DND-41 (cell line): ENCODE results near the gene GALNT18.

Experiments used
- ATAC-seq: fragments of 200-7000 bp; cut with Tn5 transposase; 3 replicates; pipeline ENCODE4 v1.9.1; 2021; ENCODE audit warnings: low read depth; ENCODE audit not compliant: insufficient read depth
- DNase-seq: peaks from one replicate; pipeline ENCODE4 v3.0.0-alpha.2; 2020
- H2AFZ ChIP-seq: 2 replicates; pipeline ENCODE4 v1.6.0; 2012; ENCODE audit warnings: low read depth, low read length
- H3K27ac ChIP-seq: 2 replicates; pipeline ENCODE4 v1.5.1; 2012; ENCODE audit warnings: low read length, inconsistent platforms
- H3K27me3 ChIP-seq: fragments of 200-600 bp; sonication (generic); 2 replicates; pipeline ENCODE4 v1.6.0; 2012; ENCODE audit warnings: low read length, mild to moderate bottlenecking, inconsistent platforms; ENCODE audit not compliant: insufficient read depth, poor library complexity
- H3K36me3 ChIP-seq: 2 replicates; pipeline ENCODE4 v1.5.1; 2012; ENCODE audit warnings: low read length, inconsistent platforms; ENCODE audit not compliant: insufficient read depth
- H3K4me1 ChIP-seq: 2 replicates; pipeline ENCODE4 v1.5.1; 2012; ENCODE audit warnings: mild to moderate bottlenecking, low read length; ENCODE audit not compliant: insufficient read depth
- H3K4me2 ChIP-seq: 2 replicates; pipeline ENCODE4 v1.6.0; 2012; ENCODE audit warnings: mild to moderate bottlenecking, moderate library complexity, low read length, inconsistent platforms; ENCODE audit not compliant: insufficient read depth
- H3K4me3 ChIP-seq, 2 experiments: fragments of 200-600 bp in 1 of 2; shearing (Covaris generic) in 1 of 2; 2 replicates each; pipeline ENCODE4 v1.5.1; 2012 to 2016; ENCODE audit warnings: inconsistent platforms in 2 of 2, low read length in 2 of 2, mild to moderate bottlenecking in 2 of 2, low read depth in 1 of 2, moderate library complexity in 1 of 2
- H3K79me2 ChIP-seq: 2 replicates; pipeline ENCODE4 v1.6.0; 2012; ENCODE audit warnings: low read length, inconsistent platforms; ENCODE audit not compliant: insufficient read depth
- H3K9ac ChIP-seq: 2 replicates; pipeline ENCODE4 v1.6.0; 2012; ENCODE audit warnings: low read depth, mild to moderate bottlenecking, inconsistent platforms, low read length, moderate library complexity
- H3K9me3 ChIP-seq: 2 replicates; pipeline ENCODE4 v1.5.1; 2012; ENCODE audit warnings: low read length, moderate library complexity, mild to moderate bottlenecking, inconsistent platforms; ENCODE audit not compliant: insufficient read depth, severe bottlenecking
- H4K20me1 ChIP-seq: 2 replicates; pipeline ENCODE4 v1.6.0; 2012; ENCODE audit warnings: low read length; ENCODE audit not compliant: insufficient read depth
- EZH2 ChIP-seq: IDR thresholded peaks from 3 replicates; pipeline ENCODE4 v1.6.1; 2012; ENCODE audit warnings: borderline replicate concordance, low read depth, mild to moderate bottlenecking, moderate library complexity, low read length, inconsistent platforms; ENCODE audit not compliant: severe bottlenecking
- TF ChIP-seq, protein P1 (sequence below): IDR thresholded peaks from 2 replicates; pipeline ENCODE4 v1.5.1; 2012; ENCODE audit warnings: borderline replicate concordance, low read length, moderate library complexity, mild to moderate bottlenecking; ENCODE audit not compliant: poor library complexity, severe bottlenecking; ENCODE audit errors: extremely low read depth

GALNT18 gene

DNA sequence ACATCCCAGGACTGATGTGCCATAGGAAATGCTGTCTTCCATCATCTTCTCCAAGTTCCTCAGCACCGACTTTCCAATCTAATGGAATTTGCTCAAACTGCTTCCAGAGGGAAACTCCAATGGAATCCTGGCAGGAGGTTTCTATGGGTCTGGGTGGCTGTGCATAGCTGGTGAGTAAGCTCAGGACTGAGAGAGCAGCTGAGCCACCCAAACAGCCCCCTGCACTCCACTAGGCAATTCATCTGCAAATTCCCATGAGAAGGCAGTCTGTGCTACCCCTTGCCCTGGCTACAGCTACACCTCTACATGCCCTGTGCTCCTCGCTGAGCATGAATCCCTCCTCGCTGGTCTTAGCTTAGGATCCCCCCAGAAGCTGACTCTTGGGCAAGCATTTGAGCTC lies 140.8 kb downstream of the GALNT18 start:
- no peak for DNase-seq
- H3K4me3 ChIP-seq, result no peak overlapping the region
- no peaks in the 10 kb centered on the region for H3K4me1 ChIP-seq
- no peak for ATAC-seq
- no peaks in the 10 kb centered on the region for H3K36me3 ChIP-seq
- H4K20me1 ChIP-seq, result no peaks in the 10 kb centered on the region
- H3K27me3 ChIP-seq, result peaks cover 24% of the 10 kb centered on the region
- no peaks in the 10 kb centered on the region for H3K79me2 ChIP-seq
- H3K4me2 ChIP-seq, result no peak overlapping the region
- no peak overlapping the region for H3K9ac ChIP-seq
- TF ChIP-seq, protein P1, sequence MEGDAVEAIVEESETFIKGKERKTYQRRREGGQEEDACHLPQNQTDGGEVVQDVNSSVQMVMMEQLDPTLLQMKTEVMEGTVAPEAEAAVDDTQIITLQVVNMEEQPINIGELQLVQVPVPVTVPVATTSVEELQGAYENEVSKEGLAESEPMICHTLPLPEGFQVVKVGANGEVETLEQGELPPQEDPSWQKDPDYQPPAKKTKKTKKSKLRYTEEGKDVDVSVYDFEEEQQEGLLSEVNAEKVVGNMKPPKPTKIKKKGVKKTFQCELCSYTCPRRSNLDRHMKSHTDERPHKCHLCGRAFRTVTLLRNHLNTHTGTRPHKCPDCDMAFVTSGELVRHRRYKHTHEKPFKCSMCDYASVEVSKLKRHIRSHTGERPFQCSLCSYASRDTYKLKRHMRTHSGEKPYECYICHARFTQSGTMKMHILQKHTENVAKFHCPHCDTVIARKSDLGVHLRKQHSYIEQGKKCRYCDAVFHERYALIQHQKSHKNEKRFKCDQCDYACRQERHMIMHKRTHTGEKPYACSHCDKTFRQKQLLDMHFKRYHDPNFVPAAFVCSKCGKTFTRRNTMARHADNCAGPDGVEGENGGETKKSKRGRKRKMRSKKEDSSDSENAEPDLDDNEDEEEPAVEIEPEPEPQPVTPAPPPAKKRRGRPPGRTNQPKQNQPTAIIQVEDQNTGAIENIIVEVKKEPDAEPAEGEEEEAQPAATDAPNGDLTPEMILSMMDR, result no peak
- no peak for TF ChIP-seq EZH2
- H3K27ac ChIP-seq, result no peak overlapping the region
- H3K9me3 ChIP-seq, result no peaks in the 10 kb centered on the region
- no peak overlapping the region for H2AFZ ChIP-seq

DNA sequence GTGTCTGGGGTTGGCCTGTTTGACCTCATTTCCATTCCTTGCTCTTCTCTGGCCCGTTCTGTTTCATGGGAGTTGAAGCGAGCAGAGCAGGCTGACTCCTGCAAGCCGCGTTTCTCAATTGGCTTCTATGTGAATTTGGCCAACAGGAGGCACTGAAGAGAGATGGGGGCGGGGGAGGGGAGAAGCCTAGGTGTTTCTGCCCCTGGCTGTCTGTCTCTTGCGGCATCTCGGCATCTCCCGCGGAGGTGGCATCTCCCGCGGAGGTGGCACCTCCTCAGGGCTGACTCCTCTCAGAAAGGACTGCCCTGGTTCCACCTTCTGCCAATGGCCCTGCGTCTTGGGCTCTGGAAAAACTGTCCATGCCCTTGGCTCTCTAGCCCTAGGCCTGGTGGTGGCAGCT lies 143.1 kb downstream of the GALNT18 start:
- no peak for ATAC-seq
- Histone ChIP-seq H3K36me3 (no peaks in the 10 kb centered on the region), H3K27ac (no peak overlapping the region), H3K9me3 (no peaks in the 10 kb centered on the region), H3K27me3 (peaks cover 24% of the 10 kb centered on the region), H2AFZ (no peak overlapping the region), H3K4me2 (no peak overlapping the region), H3K79me2 (no peaks in the 10 kb centered on the region), H4K20me1 (no peaks in the 10 kb centered on the region), H3K4me3 (no peak overlapping the region), H3K4me1 (no peaks in the 10 kb centered on the region), H3K9ac (no peak overlapping the region)
- no peak for DNase-seq
- no peak for TF ChIP-seq EZH2
- TF ChIP-seq, protein P1, result no peak

- no peaks in the 10 kb centered on the region for H3K79me2 ChIP-seq
- H3K36me3 ChIP-seq, result no peaks in the 10 kb centered on the region
- no peak overlapping the region for H2AFZ ChIP-seq
- no peak overlapping the region for H3K27ac ChIP-seq
- DNase-seq, result no peak
- no peak overlapping the region for H3K4me2 ChIP-seq
- no peak for ATAC-seq
- H3K27me3 ChIP-seq, result peaks cover 27% of the 10 kb centered on the region
- no peak overlapping the region for H3K9ac ChIP-seq
- H4K20me1 ChIP-seq, result no peaks in the 10 kb centered on the region
- H3K4me1 ChIP-seq, result no peaks in the 10 kb centered on the region
- no peak for TF ChIP-seq EZH2
- TF ChIP-seq, protein P1, result no peak
- no peak overlapping the region for H3K4me3 ChIP-seq
- H3K9me3 ChIP-seq, result no peaks in the 10 kb centered on the region
These were observed 143.9 kb downstream of the GALNT18 start for GRCh38 chr11:11477695-11478420.
